Neural progenitor cell (in vitro differentiated cells): ENCODE data around the gene BRIX1. TPM values are rescaled to one million over a fixed set of nuclear protein-coding genes. Genes with fewer than 3 reads are reported as not detected.

Experiments used
- DNase-seq: peaks from one replicate; pipeline ENCODE4 v3.0.0-alpha.2; 2016; ENCODE audit warnings: low spot score
- H2AFZ ChIP-seq: fragments of 200-600 bp; sonication (generic); replicated peaks from 2 replicates; pipeline ENCODE4 v1.6.1; 2016; ENCODE audit warnings: antibody characterized with exemption
- H3F3A ChIP-seq: fragments of 200-600 bp; sonication (generic); 2 replicates; pipeline ENCODE4 v1.6.1; 2016; ENCODE audit warnings: antibody characterized with exemption, low read depth
- H3K27ac ChIP-seq: fragments of 200-600 bp; sonication (generic); 2 replicates; pipeline ENCODE4 v1.5.1; 2016; ENCODE audit warnings: mild to moderate bottlenecking
- H3K27me3 ChIP-seq: fragments of 200-600 bp; sonication (generic); 2 replicates; pipeline ENCODE4 v1.6.1; 2016; ENCODE audit warnings: mild to moderate bottlenecking, moderate library complexity
- H3K36me3 ChIP-seq: fragments of 200-600 bp; sonication (generic); 2 replicates; pipeline ENCODE4 v1.5.1; 2016
- H3K4me1 ChIP-seq: fragments of 200-600 bp; sonication (generic); 2 replicates; pipeline ENCODE4 v1.6.1; 2016; ENCODE audit warnings: mixed run types
- H3K4me2 ChIP-seq: fragments of 200-600 bp; sonication (generic); 2 replicates; pipeline ENCODE4 v1.6.1; 2016
- H3K4me3 ChIP-seq: fragments of 200-600 bp; sonication (generic); 2 replicates; pipeline ENCODE4 v1.5.1; 2016
- H3K79me2 ChIP-seq: fragments of 200-600 bp; sonication (generic); 2 replicates; pipeline ENCODE4 v1.6.1; 2016; ENCODE audit warnings: low read depth
- H3K9ac ChIP-seq: fragments of 200-600 bp; sonication (generic); 2 replicates; pipeline ENCODE4 v1.6.1; 2016
- H3K9me3 ChIP-seq: fragments of 200-600 bp; sonication (generic); 2 replicates; pipeline ENCODE4 v1.5.1; 2016; ENCODE audit warnings: low read depth
- H4K20me1 ChIP-seq: fragments of 200-600 bp; sonication (generic); 2 replicates; pipeline ENCODE4 v1.6.1; 2016; ENCODE audit warnings: low read depth
- H3K27ac Mint-ChIP-seq: 3 replicates; pipeline ENCODE4 v1.8.0; 2021; ENCODE audit warnings: mixed read lengths
- H3K27me3 Mint-ChIP-seq: 2 replicates; pipeline ENCODE4 v1.8.0; 2022; ENCODE audit warnings: low read depth, mild to moderate bottlenecking, inconsistent platforms, moderate library complexity, mixed read lengths; ENCODE audit not compliant: insufficient read depth
- H3K36me3 Mint-ChIP-seq: 3 replicates; pipeline ENCODE4 v1.8.0; 2021; ENCODE audit warnings: mixed read lengths
- H3K4me1 Mint-ChIP-seq: 3 replicates; pipeline ENCODE4 v1.8.0; 2021; ENCODE audit warnings: mixed read lengths
- H3K4me3 Mint-ChIP-seq: 3 replicates; pipeline ENCODE4 v1.8.0; 2021; ENCODE audit warnings: mild to moderate bottlenecking, moderate library complexity, mixed read lengths
- H3K9me3 Mint-ChIP-seq: 3 replicates; pipeline ENCODE4 v1.8.0; 2020; ENCODE audit warnings: mixed read lengths
- CTCF ChIP-seq: fragments of 200-600 bp; sonication (generic); IDR thresholded peaks from 2 replicates; pipeline ENCODE4 v1.5.1; 2017; ENCODE audit warnings: antibody characterized with exemption, mild to moderate bottlenecking
- EZH2 ChIP-seq: fragments of 200-600 bp; sonication (generic); IDR thresholded peaks from 2 replicates; pipeline ENCODE4 v1.6.1; 2017; ENCODE audit warnings: antibody characterized with exemption, mild to moderate bottlenecking, moderate library complexity
- EZH2phosphoT487 ChIP-seq: fragments of 200-600 bp; sonication (generic); IDR thresholded peaks from 2 replicates; pipeline ENCODE4 v1.6.1; 2017; ENCODE audit warnings: antibody characterized with exemption
- total RNA-seq: library from RNA; depleted of rRNA; stranded (reverse); fragments of >200 nt; gene quantifications from 2 replicates; pipeline ENCODE4 v1.2.3, GENCODE V29; 2015; ENCODE audit warnings: low replicate concordance

BRIX1 gene
- total RNA-seq, 1 donor from 2014 or later, result 61.2 TPM

- Histone ChIP-seq H3K27me3 (no peaks in the 10 kb centered on the region), H3K4me3 (no peak overlapping the region), H3K79me2 (no peaks in the 10 kb centered on the region), H4K20me1 (no peaks in the 10 kb centered on the region), H2AFZ (no peak overlapping the region), H3K4me1 (no peaks in the 10 kb centered on the region), H3K36me3 (no peaks in the 10 kb centered on the region), H3K9ac (no peak overlapping the region), H3K4me2 (no peak overlapping the region), H3F3A (no peaks in the 10 kb centered on the region), H3K27ac (no peak overlapping the region), H3K9me3 (peaks cover 15% of the 10 kb centered on the region)
- Mint-ChIP-seq H3K4me3 (no peak overlapping the region), H3K27me3 (no peaks in the 10 kb centered on the region), H3K27ac (no peak overlapping the region), H3K4me1 (no peaks in the 10 kb centered on the region), H3K36me3 (peaks cover 3% of the 10 kb centered on the region), H3K9me3 (peaks cover 7% of the 10 kb centered on the region)
- no peak for TF ChIP-seq EZH2
- TF ChIP-seq CTCF, result no peak
- no peak for TF ChIP-seq EZH2phosphoT487
- DNase-seq, result no peak
Observed at GRCh38 chr5:34881246-34881645, 34.3 kb upstream of the BRIX1 start.

- Mint-ChIP-seq H3K4me1 (no peaks in the 10 kb centered on the region), H3K36me3 (no peaks in the 10 kb centered on the region)
- H3K9me3 ChIP-seq, result no peaks in the 10 kb centered on the region
Observed at GRCh38 chr5:34886392-34887119, 29.0 kb upstream of the BRIX1 start.

GRCh38 chr5:34889394-34889793, 26.1 kb upstream of the BRIX1 start:
- no peak for DNase-seq
- H3K9me3 ChIP-seq, result no peaks in the 10 kb centered on the region
- no peaks in the 10 kb centered on the region for H3K27me3 Mint-ChIP-seq
- H3K27ac Mint-ChIP-seq, result no peak overlapping the region
- H3K4me3 Mint-ChIP-seq, result no peak overlapping the region
- H3K4me1 Mint-ChIP-seq, result no peaks in the 10 kb centered on the region
- H3K4me2 ChIP-seq, result no peak overlapping the region
- H3K27ac ChIP-seq, result no peak overlapping the region
- H3F3A ChIP-seq, result no peaks in the 10 kb centered on the region
- no peaks in the 10 kb centered on the region for H3K36me3 Mint-ChIP-seq
- H3K79me2 ChIP-seq, result no peaks in the 10 kb centered on the region
- H4K20me1 ChIP-seq, result no peaks in the 10 kb centered on the region
- no peak overlapping the region for H3K4me3 ChIP-seq
- TF ChIP-seq CTCF (no peak), EZH2 (no peak), EZH2phosphoT487 (no peak)
- H2AFZ ChIP-seq, result no peak overlapping the region
- no peaks in the 10 kb centered on the region for H3K27me3 ChIP-seq
- H3K36me3 ChIP-seq, result no peaks in the 10 kb centered on the region
- H3K4me1 ChIP-seq, result no peaks in the 10 kb centered on the region
- no peak overlapping the region for H3K9ac ChIP-seq
- H3K9me3 Mint-ChIP-seq, result no peaks in the 10 kb centered on the region

More at GRCh38 chr5:34886392-34887119, 29.0 kb upstream of the BRIX1 start:
- H3K27ac Mint-ChIP-seq, result no peak overlapping the region
- no peak for DNase-seq
- Histone ChIP-seq H3K36me3 (no peaks in the 10 kb centered on the region), H3K4me2 (no peak overlapping the region), H3K27me3 (no peaks in the 10 kb centered on the region), H3K79me2 (no peaks in the 10 kb centered on the region), H3K4me1 (no peaks in the 10 kb centered on the region), H3F3A (no peaks in the 10 kb centered on the region), H2AFZ (no peak overlapping the region), H4K20me1 (no peaks in the 10 kb centered on the region), H3K27ac (no peak overlapping the region), H3K4me3 (no peak overlapping the region), H3K9ac (no peak overlapping the region)
- no peak overlapping the region for H3K4me3 Mint-ChIP-seq
- H3K9me3 Mint-ChIP-seq, result no peaks in the 10 kb centered on the region
- no peaks in the 10 kb centered on the region for H3K27me3 Mint-ChIP-seq
- no peak for TF ChIP-seq EZH2
- TF ChIP-seq CTCF, result no peak
- no peak for TF ChIP-seq EZH2phosphoT487
